Adrenal gland (tissue), 12 donors: ENCODE measurements around the gene FAM217B. TPM values are rescaled to one million over a fixed set of nuclear protein-coding genes. Genes with fewer than 3 reads are reported as not detected.

Experiments used
- DNase-seq, 7 donors: peaks; one replicate each; pipeline ENCODE4 v3.0.0-alpha.2; 2019 to 2020
- H3K27ac ChIP-seq, 5 donors: fragments of 200-600 bp; sonication (generic) in 4 of 5; 1 replicate in 3 of 5; 2 replicates in 2 of 5; pipeline versions ENCODE4 v1.5.1 to v1.8.0; 2016 to 2020; ENCODE audit warnings: mild to moderate bottlenecking in 1 of 5
- H3K27me3 ChIP-seq: fragments of 200-600 bp; 2 replicates; pipeline ENCODE4 v1.8.0; 2021
- H3K36me3 ChIP-seq, 2 donors: fragments of 200-600 bp; replicated peaks in 1 of 2; 1 replicate in 1 of 2; 2 replicates in 1 of 2; pipeline versions ENCODE4 v1.5.1 to v1.8.0; 2018 to 2022
- H3K4me1 ChIP-seq, 2 donors: fragments of 200-600 bp; replicated peaks in 1 of 2; 1 replicate in 1 of 2; 2 replicates in 1 of 2; pipeline versions ENCODE4 v1.5.1 to v1.8.0; 2018 to 2021
- H3K4me3 ChIP-seq, 4 donors: fragments of 200-600 bp; sonication (generic) in 3 of 4; one replicate each; pipeline ENCODE4 v1.5.1; 2016 to 2018
- H3K9me3 ChIP-seq, 3 donors: fragments of 200-600 bp; sonication (generic) in 1 of 3; replicated peaks in 1 of 3; 1 replicate in 2 of 3; 2 replicates in 1 of 3; pipeline versions ENCODE4 v1.5.1 to v1.8.0; 2016 to 2021
- CTCF ChIP-seq, 6 experiments: fragments of 450-650 bp in 4 of 6; fragments of 200-600 bp in 2 of 6; sonication (generic) in 1 of 6; IDR thresholded peaks; 1 replicate in 5 of 6; 2 replicates in 1 of 6; pipeline versions ENCODE4 v1.5.1 to v1.8.0; 2016 to 2021; ENCODE audit warnings: antibody characterized with exemption in 6 of 6, mild to moderate bottlenecking in 2 of 6, moderate library complexity in 1 of 6
- POLR2A ChIP-seq, 2 donors: fragments of 450-650 bp; IDR thresholded peaks; one replicate each; pipeline ENCODE4 v1.6.1; 2017; ENCODE audit warnings: antibody characterized with exemption in 2 of 2, mild to moderate bottlenecking in 2 of 2, moderate library complexity in 1 of 2
- WGBS, 4 donors: extraction: QIAGEN DNeasy Blood & Tissue Kit in 2 of 4; methylation state at CpG; one replicate each; pipeline versions ENCODE4 v1.1.5 to v1.1.7; 2013 to 2017; 5-methylcytosine and 5-hydroxymethylcytosine counted together
- intact Hi-C, 2 donors: fragments of 100-400 bp; cut with DNase I; formaldehyde crosslinking; loops; one replicate each; pipeline versions ENCODE4 v1.14.1 to v1.15.0; 2022 to 2023
- polyA plus RNA-seq, 3 donors: library from polyadenylated mRNA; stranded (reverse); fragments of 200-250 nt in 2 of 3; fragments of 350-450 nt in 1 of 3; fragmentation: Illumina TruSeq in 1 of 3; extraction: RNeasy Lipid Tissue Mini Kit (QIAGEN cat#74804) in 1 of 3; gene quantifications; one replicate each; pipeline ENCODE4 v1.2.3, GENCODE V29; 2013 to 2014
- total RNA-seq, 9 donors: library from RNA; depleted of rRNA in 4 of 9; stranded (reverse); fragments of >200 nt in 4 of 9; fragments of 120-200 nt in 1 of 9; fragmentation: NEBNext Ultra II Directional in 1 of 9; extraction: Animal tissue kit (Norgen Biotek cat#: 25700) in 1 of 9; gene quantifications; one replicate each; pipeline versions ENCODE4 v1.1.0 to v1.2.4, GENCODE V29; 2013 to 2023
- donor health status: healthy with polysubstance abuse.
- donor health status: Bipolar disorder and iron deficiency.
- donor health status: DM: yes; HTN: yes; CAD: no.
- donor health status: DM: no; HTN: no; CAD: no.
- donor health status: DM: no; HTN: no; CAD: no.
- donor health status: DM: yes; HTN: yes; CAD: no.

Gene FAM217B
- total and polyA plus RNA-seq, 12 donors = 1.6 to 12.9 (median 8.2) TPM

DNA sequence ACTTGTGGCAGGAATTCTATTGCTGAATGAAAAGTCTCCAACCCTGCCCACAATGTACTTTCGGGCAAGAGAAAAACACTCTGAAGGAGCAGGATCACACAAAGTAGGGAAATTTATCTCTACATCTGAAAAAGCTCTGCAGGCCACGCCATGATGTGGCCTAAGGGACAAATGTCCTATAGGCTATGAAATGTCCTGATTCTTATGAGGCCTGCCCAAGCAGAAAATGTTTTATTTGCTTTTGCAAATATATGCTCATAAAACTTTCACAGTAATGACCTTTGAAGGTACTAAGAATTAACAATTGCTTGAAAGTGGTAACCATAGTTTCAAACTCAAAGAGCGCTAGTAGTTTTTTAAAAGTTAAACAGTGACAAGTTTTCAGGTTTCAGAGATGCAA is 37.7 kb upstream of the FAM217B start:
- 92 to 95% (median 94%) methylated on average over 3 of the region's 3 CpGs for WGBS, 4 donors
- intact Hi-C loops = no loop called here
- TF ChIP-seq POLR2A (IDR thresholded peaks at IDR 0.05) (no peak), CTCF (IDR thresholded peaks at IDR 0.05) (no peak)
- H3K36me3 ChIP-seq = no peaks in the 10 kb centered on the region
- H3K27me3 ChIP-seq = no peaks in the 10 kb centered on the region
- H3K27ac ChIP-seq = no peak overlapping the region
- no peak overlapping the region for H3K4me3 ChIP-seq
- H3K4me1 ChIP-seq = no peaks in the 10 kb centered on the region
- H3K9me3 ChIP-seq = peaks cover 0 to 5% (median 0%) of the 10 kb centered on the region in 3 donors
- DNase-seq = no peak

DNA sequence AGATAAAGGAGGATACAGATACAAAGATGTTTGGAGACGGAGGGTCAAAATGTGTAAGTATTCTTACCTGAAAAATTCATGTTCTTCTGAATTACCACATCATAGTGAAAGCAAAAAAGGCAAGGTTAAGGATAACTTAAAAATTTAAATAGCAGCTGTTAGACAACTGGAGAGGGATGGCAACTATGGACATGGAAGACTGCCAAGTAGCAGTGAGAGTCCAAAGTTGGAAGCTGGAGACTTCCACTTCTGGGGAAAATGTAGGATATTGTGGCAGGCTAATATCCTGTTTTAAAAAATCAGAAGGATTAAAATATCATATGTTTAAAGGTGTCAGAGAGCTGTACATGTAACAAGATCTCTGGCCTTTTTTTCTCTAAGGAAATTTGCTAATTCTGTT is 36.6 kb upstream of the FAM217B start:
- Histone ChIP-seq H3K36me3 (no peaks in the 10 kb centered on the region), H3K27ac (no peak overlapping the region), H3K27me3 (no peaks in the 10 kb centered on the region), H3K9me3 (peaks cover 0 to 5% (median 0%) of the 10 kb centered on the region in 3 donors), H3K4me1 (no peaks in the 10 kb centered on the region), H3K4me3 (no peak overlapping the region)
- DNase-seq = no peak
- WGBS, 4 donors = 85 to 100% (median 95%) methylated on average over 1 of the region's 1 CpG
- intact Hi-C loops = no loop called here
- no peak for TF ChIP-seq POLR2A (IDR thresholded peaks at IDR 0.05)
- no peak for TF ChIP-seq CTCF (IDR thresholded peaks at IDR 0.05)

- no peak overlapping the region for H3K4me3 ChIP-seq
- no peaks in the 10 kb centered on the region for H3K4me1 ChIP-seq
- intact Hi-C loops = no loop called here
- peaks cover 3% of the 10 kb centered on the region for H3K27me3 ChIP-seq
- no peak overlapping the region for H3K27ac ChIP-seq
- 86 to 93% (median 90%) methylated on average over 5 of the region's 5 CpGs for WGBS, 4 donors
- no peaks in the 10 kb centered on the region for H3K36me3 ChIP-seq
- H3K9me3 ChIP-seq = peaks cover 0 to 5% (median 0%) of the 10 kb centered on the region in 3 donors
- TF ChIP-seq POLR2A (IDR thresholded peaks at IDR 0.05) = no peak
- TF ChIP-seq CTCF (IDR thresholded peaks at IDR 0.05) = no peak
- DNase-seq = no peak
Observed at GRCh38 chr20:59908855-59909254, 31.3 kb upstream of the FAM217B start.

GRCh38 chr20:59911041-59911440 is 29.1 kb upstream of the FAM217B start:
- Histone ChIP-seq H3K4me1 (no peaks in the 10 kb centered on the region), H3K27me3 (peaks cover 3% of the 10 kb centered on the region), H3K4me3 (no peak overlapping the region), H3K36me3 (no peaks in the 10 kb centered on the region), H3K9me3 (peaks cover 0 to 5% (median 0%) of the 10 kb centered on the region in 3 donors), H3K27ac (no peak overlapping the region)
- TF ChIP-seq CTCF (IDR thresholded peaks at IDR 0.05) (no peak), POLR2A (IDR thresholded peaks at IDR 0.05) (no peak)
- intact Hi-C loops = no loop called here
- DNase-seq = no peak
- WGBS, 4 donors = 65 to 79% (median 67%) methylated on average over 2 of the region's 2 CpGs
